Peyer's patch (tissue), 4 donors: ENCODE data around the gene MOSPD3. TPM values are rescaled to one million over a fixed set of nuclear protein-coding genes. Genes with fewer than 3 reads are reported as not detected.

Source experiments
- DNase-seq, 3 donors: peaks; one replicate each; pipeline ENCODE4 v3.0.0-alpha.2; 2017 to 2019
- H3K27ac ChIP-seq, 4 donors: fragments of 200-600 bp; sonication (generic); one replicate each; pipeline ENCODE4 v1.5.1; 2016 to 2019
- H3K27me3 ChIP-seq, 2 donors: fragments of 200-600 bp; sonication (generic); one replicate each; pipeline ENCODE4 v1.5.1; 2019
- H3K36me3 ChIP-seq, 3 donors: fragments of 200-600 bp; sonication (generic); one replicate each; pipeline ENCODE4 v1.5.1; 2016 to 2019
- H3K4me1 ChIP-seq, 4 donors: fragments of 200-600 bp; sonication (generic); one replicate each; pipeline ENCODE4 v1.5.1; 2016 to 2019
- H3K4me3 ChIP-seq, 4 donors: fragments of 200-600 bp; sonication (generic); 1 replicate in 3 of 4; 2 replicates in 1 of 4; pipeline ENCODE4 v1.5.1; 2016 to 2019; ENCODE audit warnings: mild to moderate bottlenecking in 1 of 4
- H3K9me3 ChIP-seq, 4 donors: fragments of 200-600 bp; sonication (generic); one replicate each; pipeline ENCODE4 v1.5.1; 2016 to 2019; ENCODE audit warnings: mild to moderate bottlenecking in 1 of 4
- POLR2A ChIP-seq, 2 donors: fragments of 450-650 bp; IDR thresholded peaks; one replicate each; pipeline ENCODE4 v1.5.1; 2017; ENCODE audit warnings: antibody characterized with exemption in 2 of 2, mild to moderate bottlenecking in 2 of 2, moderate library complexity in 2 of 2
- total RNA-seq, 4 donors: library from RNA; depleted of rRNA; stranded (reverse); fragments of >200 nt; gene quantifications; one replicate each; pipeline ENCODE4 v1.1.0, GENCODE V29; 2016
- TF ChIP-seq, protein P1 (sequence below), 6 experiments: fragments of 450-650 bp in 4 of 6; fragments of 200-600 bp in 2 of 6; sonication (generic) in 1 of 6; IDR thresholded peaks; one replicate each; pipeline ENCODE4 v1.5.1; 2017 to 2019; ENCODE audit warnings: antibody characterized with exemption in 6 of 6, mild to moderate bottlenecking in 3 of 6, moderate library complexity in 1 of 6

The MOSPD3 gene
- total RNA-seq, 4 donors from 2014 or later = 5.0 to 14.2 (median 7.3) TPM

DNA sequence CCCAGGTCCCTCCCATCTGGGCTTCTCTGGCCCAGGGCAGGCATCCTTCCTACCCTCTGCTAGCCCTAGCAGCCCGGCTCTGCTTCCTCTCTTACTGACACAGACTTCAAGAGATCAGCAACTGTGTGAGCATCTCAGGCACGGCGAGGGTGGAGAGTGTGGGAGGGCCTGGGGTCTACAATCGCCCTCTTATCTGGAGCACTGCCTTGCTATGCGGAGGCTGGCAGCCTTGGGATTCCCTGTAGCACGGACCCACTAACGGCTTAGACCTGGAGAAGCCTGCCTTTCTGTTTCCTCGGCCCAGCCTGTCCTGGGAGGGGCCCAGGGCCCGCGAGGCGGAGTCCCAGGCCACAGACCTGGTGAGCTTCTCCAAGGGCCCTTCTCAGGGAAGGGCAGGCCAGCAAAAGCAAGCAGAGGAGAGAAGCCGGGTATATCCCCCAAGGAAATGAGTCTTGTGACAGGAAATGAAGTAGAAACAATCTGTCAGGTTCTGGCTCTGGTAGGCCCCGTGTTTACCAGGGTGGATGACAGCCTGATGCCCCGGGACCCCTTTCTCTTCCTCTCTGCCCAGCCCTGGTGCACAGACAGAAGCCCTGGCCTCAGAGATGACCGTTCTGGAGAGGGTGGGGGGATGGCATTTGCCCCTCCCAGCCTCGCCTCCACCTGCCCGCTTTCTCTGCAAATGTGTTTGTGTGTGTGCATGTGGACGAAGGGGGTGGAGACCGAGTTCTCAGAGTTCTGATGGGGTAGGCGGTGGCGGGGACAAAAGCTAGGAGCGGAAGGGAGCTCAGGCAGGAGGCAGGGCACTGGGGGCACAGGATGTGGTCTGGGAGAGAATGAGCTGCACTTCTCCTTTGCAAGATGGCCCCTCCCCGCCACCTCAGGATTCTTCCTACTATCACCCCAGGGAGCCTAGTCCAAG is 28.9 kb upstream of the MOSPD3 start:
- H3K36me3 ChIP-seq = peaks cover 0 to 39% (median 0%) of the 10 kb centered on the region in 3 donors
- H3K4me3 ChIP-seq = peak overlapping the region; percentile 92 to 95 (median 92)
- H3K4me1 ChIP-seq = peaks cover 8 to 32% (median 13%) of the 10 kb centered on the region in 4 donors

DNA sequence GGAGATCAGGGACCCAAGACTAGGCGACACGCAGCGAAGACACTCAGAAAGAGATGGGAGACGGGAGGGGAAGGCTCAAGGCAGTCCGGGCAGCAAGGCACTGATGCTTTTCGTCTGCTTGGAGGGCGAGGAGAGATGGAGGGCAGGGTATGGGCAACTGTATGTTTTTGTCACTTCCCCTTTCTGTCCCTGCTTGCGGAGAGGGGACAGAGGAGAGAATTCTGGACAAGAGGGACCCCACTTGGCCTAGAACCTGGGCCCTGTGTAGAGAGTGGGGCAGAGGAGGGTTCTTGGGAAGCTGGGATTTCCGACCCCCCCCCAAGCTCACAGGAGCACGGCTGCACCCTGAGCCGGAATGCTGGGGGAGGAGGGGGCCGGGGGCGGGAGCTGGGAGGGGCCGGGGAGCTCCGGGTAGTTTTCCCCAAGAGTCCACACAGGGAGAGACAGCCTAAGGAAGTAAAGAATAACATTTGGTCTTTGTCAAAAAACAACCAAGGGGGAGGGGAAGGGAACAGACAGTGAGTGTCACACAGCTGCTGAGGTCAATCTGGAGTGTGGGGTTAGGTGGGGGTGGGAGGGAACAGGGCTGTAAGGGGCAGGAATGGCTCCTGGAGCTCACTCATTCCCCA is 28.2 kb upstream of the MOSPD3 start:
- DNase-seq = peak in 1 of 3 donors; percentile 52
- peak overlapping the region; percentile 92 to 95 (median 92) for H3K4me3 ChIP-seq
- peaks cover 0 to 32% (median 0%) of the 10 kb centered on the region in 3 donors for H3K36me3 ChIP-seq
- H3K27me3 ChIP-seq = no peaks in the 10 kb centered on the region
- no peak for TF ChIP-seq POLR2A (IDR thresholded peaks at IDR 0.05)
- TF ChIP-seq, protein P1, sequence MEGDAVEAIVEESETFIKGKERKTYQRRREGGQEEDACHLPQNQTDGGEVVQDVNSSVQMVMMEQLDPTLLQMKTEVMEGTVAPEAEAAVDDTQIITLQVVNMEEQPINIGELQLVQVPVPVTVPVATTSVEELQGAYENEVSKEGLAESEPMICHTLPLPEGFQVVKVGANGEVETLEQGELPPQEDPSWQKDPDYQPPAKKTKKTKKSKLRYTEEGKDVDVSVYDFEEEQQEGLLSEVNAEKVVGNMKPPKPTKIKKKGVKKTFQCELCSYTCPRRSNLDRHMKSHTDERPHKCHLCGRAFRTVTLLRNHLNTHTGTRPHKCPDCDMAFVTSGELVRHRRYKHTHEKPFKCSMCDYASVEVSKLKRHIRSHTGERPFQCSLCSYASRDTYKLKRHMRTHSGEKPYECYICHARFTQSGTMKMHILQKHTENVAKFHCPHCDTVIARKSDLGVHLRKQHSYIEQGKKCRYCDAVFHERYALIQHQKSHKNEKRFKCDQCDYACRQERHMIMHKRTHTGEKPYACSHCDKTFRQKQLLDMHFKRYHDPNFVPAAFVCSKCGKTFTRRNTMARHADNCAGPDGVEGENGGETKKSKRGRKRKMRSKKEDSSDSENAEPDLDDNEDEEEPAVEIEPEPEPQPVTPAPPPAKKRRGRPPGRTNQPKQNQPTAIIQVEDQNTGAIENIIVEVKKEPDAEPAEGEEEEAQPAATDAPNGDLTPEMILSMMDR (IDR thresholded peaks at IDR 0.05) = no peak
- H3K4me1 ChIP-seq = peaks cover 8 to 32% (median 13%) of the 10 kb centered on the region in 4 donors
- H3K27ac ChIP-seq = peak overlapping the region; percentile 98 to 100 (median 99)
- H3K9me3 ChIP-seq = no peaks in the 10 kb centered on the region

More for the DNA sequence above, 28.9 kb upstream of the MOSPD3 start:
- H3K9me3 ChIP-seq = no peaks in the 10 kb centered on the region
- H3K27me3 ChIP-seq = no peaks in the 10 kb centered on the region
- H3K27ac ChIP-seq = peak overlapping the region; percentile 98 to 100 (median 99)
- TF ChIP-seq POLR2A (IDR thresholded peaks at IDR 0.05) = no peak
- TF ChIP-seq, protein P1 (IDR thresholded peaks at IDR 0.05) = no peak
- peak in 2 of 3 donors; percentile 94 to 95 for DNase-seq

DNA sequence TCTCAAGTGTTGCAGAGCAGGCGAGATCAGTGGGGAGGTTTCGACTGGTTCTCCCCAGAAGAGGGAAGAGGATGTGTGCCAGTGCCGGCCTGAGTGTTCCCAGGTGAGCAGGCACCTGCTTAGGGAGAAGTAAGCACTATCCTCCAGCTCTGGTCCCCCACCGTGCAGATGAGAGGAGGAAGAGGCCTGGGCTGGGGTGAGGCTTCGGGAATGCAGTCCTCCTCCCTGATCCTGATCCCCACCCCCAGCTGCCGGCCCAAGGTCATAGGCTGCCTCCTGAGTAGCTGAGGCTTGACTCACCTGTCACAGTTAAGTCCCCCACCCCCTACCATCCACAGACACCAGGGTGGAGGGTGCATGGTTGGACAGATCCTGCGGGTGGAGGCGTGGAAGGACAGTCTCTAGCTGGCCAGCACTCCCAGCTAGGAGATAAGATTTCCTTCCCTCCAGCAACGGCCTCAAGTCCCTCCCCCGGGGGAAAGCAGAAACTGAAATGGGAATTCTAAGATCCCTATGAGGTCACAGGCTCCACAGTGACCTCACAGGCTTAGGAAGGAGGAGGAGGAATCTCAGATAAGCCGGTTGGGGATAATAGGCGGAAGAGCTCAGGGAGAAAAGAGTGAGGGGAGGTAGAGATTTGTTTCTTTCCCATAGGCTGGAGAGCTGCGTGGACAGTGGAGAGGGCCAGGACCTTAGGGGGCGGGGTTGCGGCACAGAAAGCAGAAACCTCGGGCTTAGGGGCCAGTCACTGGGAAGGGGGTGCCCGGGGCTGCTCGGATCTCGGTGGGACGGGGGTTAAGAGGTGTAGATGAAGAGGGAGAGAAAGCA is 27.4 kb upstream of the MOSPD3 start:
- DNase-seq = peak; percentile 48 to 87 (median 85)
- Histone ChIP-seq H3K4me3 (peak overlapping the region; percentile 92 to 95 (median 92)), H3K36me3 (peaks cover 0 to 24% (median 0%) of the 10 kb centered on the region in 3 donors), H3K9me3 (no peaks in the 10 kb centered on the region), H3K4me1 (peaks cover 8 to 32% (median 13%) of the 10 kb centered on the region in 4 donors), H3K27ac (peak overlapping the region; percentile 98 to 100 (median 99)), H3K27me3 (no peaks in the 10 kb centered on the region)
- TF ChIP-seq, protein P1 (IDR thresholded peaks at IDR 0.05) = peak in 2 of 6 experiments; percentile 4 to 9
- peak in 1 of 2 donors; percentile 61 for TF ChIP-seq POLR2A (IDR thresholded peaks at IDR 0.05)

DNA sequence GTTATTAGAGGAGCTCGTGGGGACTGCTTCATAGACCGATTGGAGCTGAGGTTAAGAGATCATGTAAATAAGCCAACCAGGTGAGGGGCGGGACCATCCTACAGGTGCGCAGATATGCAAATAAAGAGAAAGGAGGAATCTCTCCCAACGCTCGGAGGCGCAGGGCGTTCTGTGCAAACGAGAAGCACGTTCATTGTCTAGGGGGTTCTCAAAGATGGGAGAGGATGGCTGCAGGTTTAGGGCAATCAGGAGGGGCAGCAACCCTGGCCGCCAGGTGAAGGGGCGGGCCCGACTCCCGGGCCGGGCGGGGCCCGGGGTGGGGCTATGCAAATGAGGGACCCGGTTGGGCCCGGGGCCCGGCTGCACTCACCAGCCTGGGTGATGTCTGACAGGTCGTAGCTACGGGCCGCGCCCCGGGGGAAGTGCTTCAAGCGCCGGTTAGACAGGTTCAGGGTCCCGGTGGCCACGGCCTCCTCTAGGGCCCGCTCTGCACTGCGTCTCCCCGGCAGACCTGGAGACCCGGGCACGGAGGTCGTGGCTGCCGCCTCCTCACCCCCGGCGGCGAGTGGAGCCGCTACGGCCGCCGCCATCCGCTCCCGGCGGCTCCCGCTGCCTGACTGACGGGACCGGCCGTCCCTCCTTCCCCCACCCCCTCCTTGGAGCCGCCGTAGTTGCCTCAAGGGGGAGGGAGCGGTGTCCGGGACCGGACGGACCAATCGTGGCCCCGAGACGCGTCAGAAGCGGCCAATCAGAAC is 26.7 kb upstream of the MOSPD3 start, which contains the start of gene LRCH4:
LRCH4 (minus strand) TSS at position 619 of the 755 bp plus-strand sequence; CDS start at position 590, 29 bp downstream.
- TF ChIP-seq, protein P1 (IDR thresholded peaks at IDR 0.05) = peak in 1 of 6 experiments; percentile 16
- TF ChIP-seq POLR2A (IDR thresholded peaks at IDR 0.05) = peak; percentile 97 to 99
- DNase-seq = peak; percentile 75 to 86 (median 85)
- peak within 1 kb of the TSS; percentile 98 to 100 (median 99) for H3K27ac ChIP-seq

More for the DNA sequence above, 26.7 kb upstream of the MOSPD3 start, which contains the start of gene LRCH4:
- Histone ChIP-seq H3K4me1 (peaks cover 8 to 32% (median 13%) of the 10 kb centered on the region in 4 donors), H3K36me3 (peaks cover 0 to 21% (median 0%) of the 10 kb centered on the region in 3 donors), H3K4me3 (peak within 1 kb of the TSS; percentile 92 to 95 (median 92)), H3K27me3 (no peaks in the 10 kb centered on the region), H3K9me3 (no peaks in the 10 kb centered on the region)
